Erythroblast (primary cell): ENCODE measurements around the gene BTNL9.
"Not testable (repeated sequence)": the region's sequence is repeated elsewhere in the genome, so short reads cannot be mapped to it uniquely, and the experiment has no call there.

Experiments
- DNase-seq, 2 experiments: peaks; one replicate each; lab custom pipeline; 2025; lab: John Stamatoyannopoulos, UW
- GATA1 ChIP-seq: IDR thresholded peaks from 2 replicates; pipeline ENCODE4 v1.6.1; 2011; ENCODE audit warnings: low read depth, mild to moderate bottlenecking, control low read depth, low read length, moderate library complexity
- POLR2A ChIP-seq: IDR thresholded peaks from 2 replicates; pipeline ENCODE4 v1.6.1; 2011; ENCODE audit warnings: mild to moderate bottlenecking, low read length

The BTNL9 gene

DNA sequence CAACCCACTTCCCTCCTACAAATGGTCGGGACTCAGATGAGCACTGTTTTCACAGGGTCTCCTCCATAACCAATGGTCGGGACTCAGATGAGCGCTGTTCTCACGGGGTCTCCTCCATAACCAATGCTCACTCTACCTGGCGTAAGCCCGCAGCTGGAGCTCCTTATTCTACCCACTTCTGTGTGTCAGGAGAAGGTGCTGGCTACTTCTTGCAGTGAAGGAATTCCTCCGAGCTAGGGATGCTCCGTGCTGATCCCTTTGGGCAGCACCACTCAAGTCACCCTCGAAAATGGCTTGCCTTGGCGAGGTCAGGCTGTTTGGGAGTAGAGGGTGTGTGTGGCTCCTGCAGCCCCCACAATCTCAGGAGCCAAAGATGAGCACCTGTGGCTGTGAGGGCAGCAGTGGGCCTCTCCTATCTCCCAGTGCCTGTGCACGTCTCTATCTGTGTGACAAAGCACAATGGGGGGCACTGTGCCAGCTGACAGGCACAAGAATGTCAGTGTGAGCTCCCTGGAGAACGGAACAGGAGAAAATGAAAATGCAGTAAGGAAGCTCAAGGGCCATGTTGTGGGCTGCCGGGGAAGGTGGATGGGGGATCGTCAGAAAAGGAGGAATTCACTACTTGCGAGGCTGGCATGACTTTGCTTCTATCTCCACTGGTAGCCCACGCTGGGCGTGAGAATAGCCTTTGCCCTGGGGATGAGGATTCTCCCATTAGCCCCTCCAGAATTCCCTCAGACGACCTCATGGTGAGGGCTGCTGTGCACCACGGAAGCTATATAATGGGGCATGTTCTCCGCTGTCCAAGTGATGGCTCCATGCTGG, 3.9 kb upstream of the BTNL9 start:
- DNase-seq: no peak
- TF ChIP-seq POLR2A (no peak), GATA1 (no peak)

DNA sequence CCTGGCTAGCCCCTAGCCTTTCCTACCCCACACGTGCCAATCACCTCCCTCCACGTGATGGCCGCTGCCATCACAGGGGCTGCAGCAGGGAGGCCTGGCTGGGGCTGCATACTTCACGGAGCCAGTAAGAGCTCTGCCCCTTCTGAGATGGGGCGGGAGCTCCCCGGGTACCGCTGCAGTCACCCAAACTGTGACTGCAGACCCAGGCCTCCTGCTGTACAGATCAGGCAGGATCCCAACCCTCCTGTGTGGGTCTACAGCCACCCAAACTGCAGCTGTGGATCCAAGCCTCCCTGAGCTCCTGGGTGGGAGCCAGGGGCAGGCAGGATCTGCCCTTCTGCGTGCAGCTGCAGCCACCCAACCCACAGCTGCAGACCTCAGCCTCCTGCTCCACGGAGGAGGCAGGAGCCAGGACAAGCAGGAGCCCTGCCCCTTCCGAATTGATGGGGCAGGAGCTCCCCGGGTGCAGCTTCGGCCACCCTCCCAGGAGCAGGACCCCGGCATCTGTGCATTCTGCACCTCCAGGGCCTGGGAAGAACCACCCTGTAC, 3.2 kb upstream of the BTNL9 start:
- TF ChIP-seq GATA1: no peak
- TF ChIP-seq POLR2A: no peak
- no peak for DNase-seq

DNA sequence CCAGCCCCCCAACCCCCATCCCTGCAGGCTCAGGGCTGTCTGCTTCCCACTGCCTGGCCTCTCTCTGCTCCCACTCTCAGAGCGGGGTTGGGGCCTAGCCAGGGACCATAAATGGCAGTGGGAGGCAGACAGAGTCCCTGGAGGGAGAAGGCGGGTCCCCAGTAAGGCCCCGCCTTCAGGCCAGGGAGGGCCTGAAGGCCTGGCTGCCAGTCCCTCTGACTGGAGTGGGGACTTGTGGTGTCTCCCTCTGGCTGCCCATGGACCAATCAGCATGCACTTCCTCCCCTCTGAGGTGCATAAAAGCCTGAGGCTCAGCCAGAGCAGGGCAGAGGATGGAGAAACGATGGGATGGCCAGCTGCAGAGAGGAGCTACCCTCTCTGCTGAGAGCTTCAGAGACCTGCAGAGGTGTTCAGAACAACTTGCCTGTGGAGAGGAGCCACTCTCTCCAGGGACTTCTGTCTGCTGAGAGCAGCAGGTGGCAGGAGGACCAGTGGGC, 2.7 kb upstream of the BTNL9 start:
- TF ChIP-seq GATA1: no peak
- no peak for TF ChIP-seq POLR2A

DNA sequence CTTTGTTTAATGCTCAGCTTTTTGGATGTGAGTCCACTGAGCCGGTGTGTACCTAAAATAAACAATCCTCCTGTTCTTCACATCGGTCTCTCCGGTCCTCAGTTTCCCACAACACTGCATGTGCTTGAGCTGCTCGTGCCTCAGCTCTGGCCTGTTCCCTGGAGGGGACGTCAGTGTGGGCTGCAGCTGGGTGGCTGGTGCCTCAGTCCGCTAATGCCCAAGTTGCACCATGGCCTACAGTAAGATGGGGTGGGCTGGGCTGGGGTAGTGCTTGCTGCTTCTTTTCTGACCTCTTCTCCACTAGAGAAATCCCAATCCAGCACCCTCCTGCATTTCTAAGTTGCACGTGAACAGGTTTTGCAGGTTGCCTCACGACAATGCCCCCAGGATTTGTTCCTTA, 595 bp upstream of the BTNL9 start:
- no peak for DNase-seq
- no peak for TF ChIP-seq POLR2A
- TF ChIP-seq GATA1: no peak

More for the DNA sequence above, 2.7 kb upstream of the BTNL9 start:
- peak; percentile 9 to 11 for DNase-seq

DNA sequence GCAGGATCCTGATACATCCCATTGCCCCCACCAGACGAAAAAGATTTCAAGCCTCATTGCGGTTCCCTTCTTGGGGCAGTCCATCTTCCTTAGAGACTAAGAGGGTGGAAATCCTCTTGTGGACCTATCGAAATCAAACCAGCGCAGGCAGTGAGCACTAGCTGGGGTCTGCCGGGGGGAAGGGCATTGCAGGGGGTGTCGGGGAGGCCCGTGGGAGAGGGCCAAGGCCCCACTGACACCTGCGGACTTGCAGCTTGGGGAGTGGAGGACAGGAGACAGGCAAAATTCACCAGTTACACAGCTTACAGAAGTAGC, 522 bp downstream of the BTNL9 start:
- DNase-seq: no peak
- TF ChIP-seq POLR2A: no peak
- TF ChIP-seq GATA1: no peak

DNA sequence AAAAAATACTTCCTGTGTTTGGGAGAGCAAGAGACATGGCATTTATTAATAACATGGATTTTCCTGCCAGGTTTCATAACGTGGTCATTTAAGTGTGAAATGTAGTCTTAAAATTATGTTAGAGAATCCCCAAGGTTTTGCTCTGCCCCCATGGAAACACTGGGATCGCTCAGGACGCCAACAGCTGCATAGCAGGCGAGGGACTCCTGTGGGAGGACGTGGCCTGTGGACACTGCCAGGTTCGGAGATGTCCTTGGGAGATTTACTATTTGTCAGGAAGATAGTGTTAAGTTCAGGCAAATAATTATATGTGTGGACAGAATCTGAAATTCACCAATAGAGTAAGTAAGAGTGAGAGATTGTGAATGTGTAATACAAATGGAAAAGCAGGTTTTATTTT, 977 bp downstream of the BTNL9 start:
- DNase-seq: no peak
- TF ChIP-seq POLR2A (no peak), GATA1 (no peak)

DNA sequence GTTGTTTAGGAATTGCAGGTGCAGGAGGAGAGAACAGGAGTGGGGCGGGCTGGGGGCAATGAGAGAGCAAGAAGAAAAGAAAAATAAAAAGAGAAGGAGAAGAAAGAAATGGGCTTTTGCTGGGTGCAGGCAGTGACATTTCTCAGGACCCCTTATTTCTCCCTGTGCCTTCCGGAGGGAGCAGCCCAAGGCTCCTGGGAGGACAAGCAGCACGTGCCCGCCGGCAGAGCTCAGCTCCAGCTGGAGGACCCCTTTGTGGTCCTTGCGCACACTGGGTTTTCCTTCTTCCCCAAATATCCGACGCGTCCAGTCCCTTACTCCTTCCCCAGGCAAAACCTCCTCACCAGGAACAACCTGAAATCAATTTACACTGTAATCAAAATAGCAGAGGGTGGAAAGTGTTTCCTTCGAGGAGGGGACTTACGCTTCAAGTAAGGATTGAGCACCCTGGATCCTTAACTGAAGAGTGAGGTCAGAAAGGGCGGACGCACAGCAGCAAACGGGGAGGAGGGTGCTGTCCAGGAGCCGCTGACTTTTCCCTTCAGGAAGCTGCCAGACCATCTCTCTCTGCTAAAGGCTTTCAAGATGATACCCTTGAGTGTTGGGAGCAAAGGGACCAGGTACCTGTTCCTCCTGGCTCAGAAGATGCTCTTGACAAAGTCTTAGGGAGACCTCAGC, 2.1 kb downstream of the BTNL9 start:
- TF ChIP-seq GATA1 (no peak), POLR2A (no peak)
- no peak for DNase-seq

DNA sequence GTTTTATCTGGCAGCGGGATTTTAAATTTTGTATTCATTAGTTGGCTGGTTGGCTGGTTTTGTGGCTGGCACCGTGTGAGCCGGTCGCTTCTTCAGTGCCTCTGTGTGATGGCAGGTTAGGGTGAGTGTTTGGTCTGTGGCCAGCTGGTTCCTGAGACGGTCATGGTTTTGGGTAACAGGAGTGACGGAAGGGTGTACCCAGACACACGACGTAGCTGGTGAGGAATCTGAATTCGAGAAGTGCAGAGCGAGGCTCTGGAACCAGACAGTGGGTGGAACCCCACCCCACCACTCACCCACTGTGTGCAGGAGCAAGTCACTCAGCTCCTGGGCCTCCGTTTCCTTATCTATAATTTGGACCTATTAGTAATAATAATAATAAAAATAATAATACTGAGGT, 2.7 kb downstream of the BTNL9 start:
- TF ChIP-seq POLR2A (no peak), GATA1 (no peak)
- DNase-seq: no peak

DNA sequence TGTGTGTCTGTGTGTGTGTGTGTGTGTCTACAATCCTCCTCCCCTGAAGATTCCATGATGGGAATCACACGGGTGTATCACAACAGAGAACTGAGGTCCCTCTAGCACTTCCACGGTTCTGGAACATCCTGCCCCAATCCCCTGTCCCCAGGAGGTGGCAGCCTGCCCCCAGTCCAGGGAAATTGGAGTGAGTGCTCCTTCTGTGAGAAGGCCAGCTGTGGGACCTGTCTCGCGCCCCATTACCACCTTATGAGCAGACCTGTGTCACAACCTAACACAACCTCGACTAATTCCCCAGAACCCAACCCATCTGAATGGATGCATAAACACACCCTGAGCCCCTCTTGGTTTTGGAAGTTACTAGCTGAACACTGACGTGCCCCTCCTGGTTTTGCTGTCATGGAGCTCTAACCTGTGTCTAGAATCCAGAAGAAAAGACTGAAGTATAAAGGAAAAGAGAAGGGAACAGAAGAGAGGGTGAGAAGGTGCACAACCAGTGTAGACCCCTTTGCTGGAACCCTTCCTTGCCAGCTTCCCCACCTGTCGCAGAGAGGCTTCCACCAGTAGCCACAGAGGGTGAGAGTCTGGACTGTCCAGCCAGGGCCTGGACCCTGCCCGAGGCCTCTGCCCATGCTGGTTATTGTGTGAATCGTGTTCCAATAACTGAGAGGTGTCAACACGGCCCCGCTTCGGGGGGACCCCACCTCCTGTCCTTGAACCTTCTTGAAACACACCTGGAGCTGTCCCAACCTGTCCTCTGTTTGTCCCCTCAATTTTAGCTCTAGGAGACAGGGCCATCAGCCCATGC, 3.4 kb downstream of the BTNL9 start:
- DNase-seq: peak; percentile 12 to 28
- TF ChIP-seq GATA1: no peak
- TF ChIP-seq POLR2A: no peak

DNA sequence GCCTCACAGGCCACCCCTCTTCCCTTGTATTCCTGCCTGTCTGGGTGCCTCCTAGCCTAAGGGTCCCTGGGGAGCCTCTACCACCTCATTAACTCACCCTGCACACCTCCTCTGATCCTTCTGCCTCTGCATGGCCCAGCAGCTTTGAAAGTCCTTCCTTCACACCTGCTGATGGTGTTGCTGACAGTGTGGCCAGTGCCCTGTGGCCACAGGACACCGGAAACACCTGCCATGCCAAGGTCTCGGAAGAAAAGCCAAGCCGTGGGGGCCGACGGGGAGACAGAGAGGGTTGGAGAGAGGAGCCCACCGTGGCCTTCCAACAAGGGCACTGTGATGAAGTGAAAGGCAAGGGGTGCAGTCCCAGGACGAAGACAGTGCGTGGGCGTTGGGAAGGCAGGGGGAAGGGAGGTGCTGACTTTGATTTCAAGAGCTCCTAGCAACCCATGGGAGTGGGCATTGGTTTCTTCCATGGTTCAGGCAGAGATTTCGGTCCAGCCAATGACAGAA, 4.1 kb downstream of the BTNL9 start:
- TF ChIP-seq GATA1: no peak
- TF ChIP-seq POLR2A: no peak
- DNase-seq: no peak

DNA sequence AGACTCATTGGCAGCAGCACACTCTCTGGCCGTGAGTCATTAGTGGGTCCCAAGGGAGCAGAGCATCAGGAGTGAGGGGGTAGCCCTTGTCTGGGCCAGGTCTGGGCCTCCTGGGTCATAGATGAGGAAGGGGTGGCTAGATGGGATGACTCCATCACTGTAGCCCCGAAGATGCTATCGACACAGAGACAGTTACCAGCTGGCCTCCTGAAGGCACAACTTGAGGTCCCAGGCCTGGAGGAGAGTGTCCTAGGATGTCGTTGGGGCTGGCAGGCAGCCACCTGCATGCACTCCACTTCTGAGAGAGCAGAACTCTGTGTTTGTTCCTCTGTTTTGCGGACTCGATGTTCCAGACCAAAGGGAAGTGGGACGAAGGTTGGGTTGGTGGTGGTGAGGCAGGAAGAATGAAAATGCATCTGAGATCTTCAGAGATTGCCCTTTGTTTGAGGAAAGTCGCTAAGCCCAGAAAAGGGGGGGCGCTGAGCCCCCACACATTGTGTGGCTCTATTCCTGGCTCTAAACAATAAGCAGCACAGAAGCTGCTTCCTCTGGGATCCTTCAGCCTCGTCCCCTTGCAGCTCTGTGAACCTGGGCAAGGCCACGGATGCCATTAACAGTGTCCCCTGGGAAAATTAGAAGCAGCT, 4.7 kb downstream of the BTNL9 start:
- no peak for TF ChIP-seq GATA1
- TF ChIP-seq POLR2A: no peak
- no peak for DNase-seq

DNA sequence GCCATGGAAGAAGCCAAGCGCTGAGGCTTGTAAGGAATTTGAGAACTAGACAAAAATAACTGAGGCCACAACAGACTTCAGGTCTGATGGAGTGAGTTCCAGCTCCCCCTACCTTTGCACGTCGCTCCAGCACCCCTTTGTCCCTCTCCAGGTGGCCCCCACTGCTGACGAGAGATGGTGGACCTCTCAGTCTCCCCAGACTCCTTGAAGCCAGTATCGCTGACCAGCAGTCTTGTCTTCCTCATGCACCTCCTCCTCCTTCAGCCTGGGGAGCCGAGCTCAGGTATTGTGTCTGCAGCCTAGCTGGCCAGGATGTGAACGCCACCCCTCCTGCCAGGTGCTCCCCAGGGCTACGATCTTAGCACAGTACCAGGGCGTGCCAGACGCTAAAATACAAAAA, 5.2 kb downstream of the BTNL9 start:
- TF ChIP-seq GATA1 (no peak), POLR2A (no peak)
- no peak for DNase-seq

DNA sequence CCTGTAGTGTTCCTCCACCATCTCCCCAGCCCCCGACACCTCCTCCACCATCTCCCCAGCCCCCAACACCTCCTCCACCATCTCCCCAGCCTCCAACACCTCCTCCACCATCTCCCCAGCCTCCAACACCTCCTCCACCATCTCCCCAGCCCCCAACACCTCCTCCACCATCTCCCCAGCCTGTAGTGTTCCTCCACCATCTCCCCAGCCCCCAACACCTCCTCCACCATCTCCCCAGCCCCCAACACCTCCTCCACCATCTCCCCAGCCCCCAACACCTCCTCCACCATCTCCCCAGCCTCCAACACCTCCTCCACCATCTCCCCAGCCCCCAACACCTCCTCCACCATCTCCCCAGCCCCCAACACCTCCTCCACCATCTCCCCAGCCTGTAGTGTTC, 5.8 kb downstream of the BTNL9 start:
- DNase-seq: not testable (repeated sequence)

DNA sequence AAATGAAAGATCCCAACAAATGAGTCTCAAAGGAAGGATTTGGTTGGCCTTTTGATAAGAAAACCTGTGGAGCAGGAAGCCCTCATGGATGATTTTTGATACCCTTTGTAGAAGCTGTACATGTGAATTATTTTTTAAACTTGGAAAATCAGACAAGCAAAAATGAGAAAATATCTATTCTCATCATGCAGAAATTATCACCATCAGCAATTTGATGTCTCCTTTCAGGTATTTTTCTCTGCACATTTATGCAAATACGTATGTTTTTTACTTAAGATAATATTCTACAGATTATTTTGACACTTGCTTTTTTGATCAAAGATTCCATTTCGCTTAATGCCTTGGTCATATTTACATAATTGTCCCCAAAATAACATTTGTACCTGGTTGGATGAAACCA, 7.2 kb downstream of the BTNL9 start:
- DNase-seq: no peak
- no peak for TF ChIP-seq GATA1
- no peak for TF ChIP-seq POLR2A
